ENCODE data around the gene PRCC.

DNA sequence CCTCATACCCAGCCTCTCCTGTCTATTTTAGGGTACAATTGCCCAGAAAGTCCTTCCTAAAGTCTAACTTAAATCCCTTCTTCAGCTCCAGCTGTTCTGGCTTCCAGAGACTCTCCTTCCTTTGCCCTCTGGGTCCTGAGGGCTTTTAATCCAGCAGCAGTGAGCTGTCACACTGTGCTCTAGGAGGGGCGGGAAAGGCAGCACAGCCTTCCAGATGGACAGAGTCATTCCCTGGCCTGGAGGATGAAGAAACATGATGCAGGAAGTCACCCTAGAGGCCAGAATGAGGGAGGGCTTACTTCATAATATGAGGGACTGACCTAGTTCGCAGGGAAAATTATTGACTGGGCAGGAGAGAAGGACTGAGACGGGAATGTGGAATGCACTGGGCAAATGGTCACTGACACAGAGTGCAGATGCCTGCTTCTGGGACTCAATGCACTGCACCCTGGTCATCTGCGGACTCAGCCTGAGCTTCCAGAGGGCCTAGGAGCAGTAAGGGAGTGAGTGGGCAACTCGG, 48.0 kb downstream of the PRCC start:
- TF ChIP-seq CTCF (conservative IDR thresholded peaks at IDR 0.05; ENCODE audit: low read depth, low read length) (0 out of 2 replicates have a peak, but pooled peaks have one; percentile 20), EZH2phosphoT487 (IDR thresholded peaks at IDR 0.05; ENCODE audit: borderline replicate concordance, low read length) (no peak)
